Measurements from ENCODE around the gene AATF. TPM values are rescaled to one million over a fixed set of nuclear protein-coding genes. Genes with fewer than 3 reads are reported as not detected.

AATF gene
- polyA plus RNA-seq, 1 donor from 2014 or later: 12.7 TPM

DNA sequence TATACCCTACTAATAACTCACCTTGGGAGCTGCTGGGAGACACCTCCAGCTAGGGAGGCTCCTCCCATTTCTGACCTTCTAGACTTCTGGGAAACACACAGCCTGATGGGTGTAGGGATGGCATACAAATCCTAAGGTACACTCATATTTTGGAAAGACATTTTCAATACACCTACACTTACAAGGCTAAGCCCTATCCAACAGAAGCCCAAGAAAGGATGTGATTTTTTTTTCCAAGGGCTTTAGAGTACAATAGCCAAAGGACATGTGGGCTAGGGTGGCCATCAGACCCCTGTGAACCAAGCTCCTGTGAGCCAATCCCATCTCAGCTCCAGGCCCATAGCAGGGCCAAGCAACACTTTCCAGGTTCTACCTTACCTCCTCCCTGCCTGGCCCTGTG lies 143.9 kb downstream of the AATF start:
- H3K36me3 ChIP-seq (ENCODE audit: insufficient read depth, low read length): peaks cover 6% of the 10 kb centered on the region
- H4K20me1 ChIP-seq (ENCODE audit: insufficient read depth): no peaks in the 10 kb centered on the region
- H3K9ac ChIP-seq (ENCODE audit: low read length): no peak overlapping the region
- no peaks in the 10 kb centered on the region for H3F3A ChIP-seq (ENCODE audit: insufficient read depth, low read length, poor library complexity, severe bottlenecking)
- no peaks in the 10 kb centered on the region for H3K27me3 ChIP-seq (ENCODE audit: insufficient read depth, low read depth, low read length)
- no peak overlapping the region for H2AFZ ChIP-seq (ENCODE audit: low read depth, low read length)
- H3K9me3 ChIP-seq (ENCODE audit: low read length): no peaks in the 10 kb centered on the region
- no peak overlapping the region for H3K4me2 ChIP-seq (ENCODE audit: low read length)
- no peak overlapping the region for H3K4me3 ChIP-seq (ENCODE audit: low read length)
- H3K27ac ChIP-seq (ENCODE audit: low read length): no peak overlapping the region
- no peaks in the 10 kb centered on the region for H3K79me2 ChIP-seq (replicated peaks; ENCODE audit: insufficient read depth, low read length)
- no peaks in the 10 kb centered on the region for H3K9me2 ChIP-seq (ENCODE audit: insufficient read depth, low read length)
- TF ChIP-seq, protein P1, sequence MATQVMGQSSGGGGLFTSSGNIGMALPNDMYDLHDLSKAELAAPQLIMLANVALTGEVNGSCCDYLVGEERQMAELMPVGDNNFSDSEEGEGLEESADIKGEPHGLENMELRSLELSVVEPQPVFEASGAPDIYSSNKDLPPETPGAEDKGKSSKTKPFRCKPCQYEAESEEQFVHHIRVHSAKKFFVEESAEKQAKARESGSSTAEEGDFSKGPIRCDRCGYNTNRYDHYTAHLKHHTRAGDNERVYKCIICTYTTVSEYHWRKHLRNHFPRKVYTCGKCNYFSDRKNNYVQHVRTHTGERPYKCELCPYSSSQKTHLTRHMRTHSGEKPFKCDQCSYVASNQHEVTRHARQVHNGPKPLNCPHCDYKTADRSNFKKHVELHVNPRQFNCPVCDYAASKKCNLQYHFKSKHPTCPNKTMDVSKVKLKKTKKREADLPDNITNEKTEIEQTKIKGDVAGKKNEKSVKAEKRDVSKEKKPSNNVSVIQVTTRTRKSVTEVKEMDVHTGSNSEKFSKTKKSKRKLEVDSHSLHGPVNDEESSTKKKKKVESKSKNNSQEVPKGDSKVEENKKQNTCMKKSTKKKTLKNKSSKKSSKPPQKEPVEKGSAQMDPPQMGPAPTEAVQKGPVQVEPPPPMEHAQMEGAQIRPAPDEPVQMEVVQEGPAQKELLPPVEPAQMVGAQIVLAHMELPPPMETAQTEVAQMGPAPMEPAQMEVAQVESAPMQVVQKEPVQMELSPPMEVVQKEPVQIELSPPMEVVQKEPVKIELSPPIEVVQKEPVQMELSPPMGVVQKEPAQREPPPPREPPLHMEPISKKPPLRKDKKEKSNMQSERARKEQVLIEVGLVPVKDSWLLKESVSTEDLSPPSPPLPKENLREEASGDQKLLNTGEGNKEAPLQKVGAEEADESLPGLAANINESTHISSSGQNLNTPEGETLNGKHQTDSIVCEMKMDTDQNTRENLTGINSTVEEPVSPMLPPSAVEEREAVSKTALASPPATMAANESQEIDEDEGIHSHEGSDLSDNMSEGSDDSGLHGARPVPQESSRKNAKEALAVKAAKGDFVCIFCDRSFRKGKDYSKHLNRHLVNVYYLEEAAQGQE (IDR thresholded peaks at IDR 0.05; ENCODE audit: borderline replicate concordance): no peak
- TF ChIP-seq RAD21 (conservative IDR thresholded peaks at IDR 0.05): no peak
- no peak for TF ChIP-seq EZH2 (IDR thresholded peaks at IDR 0.05; ENCODE audit: borderline replicate concordance, insufficient read depth, low read length, poor library complexity, severe bottlenecking)
- no peak for TF ChIP-seq EP300 (conservative IDR thresholded peaks at IDR 0.05; ENCODE audit: poor library complexity, severe bottlenecking)
- no peak for TF ChIP-seq MXI1 (conservative IDR thresholded peaks at IDR 0.05; ENCODE audit: poor library complexity, severe bottlenecking)
- no peak for TF ChIP-seq SMC3 (conservative IDR thresholded peaks at IDR 0.05; ENCODE audit: poor library complexity)
- TF ChIP-seq, protein P2, sequence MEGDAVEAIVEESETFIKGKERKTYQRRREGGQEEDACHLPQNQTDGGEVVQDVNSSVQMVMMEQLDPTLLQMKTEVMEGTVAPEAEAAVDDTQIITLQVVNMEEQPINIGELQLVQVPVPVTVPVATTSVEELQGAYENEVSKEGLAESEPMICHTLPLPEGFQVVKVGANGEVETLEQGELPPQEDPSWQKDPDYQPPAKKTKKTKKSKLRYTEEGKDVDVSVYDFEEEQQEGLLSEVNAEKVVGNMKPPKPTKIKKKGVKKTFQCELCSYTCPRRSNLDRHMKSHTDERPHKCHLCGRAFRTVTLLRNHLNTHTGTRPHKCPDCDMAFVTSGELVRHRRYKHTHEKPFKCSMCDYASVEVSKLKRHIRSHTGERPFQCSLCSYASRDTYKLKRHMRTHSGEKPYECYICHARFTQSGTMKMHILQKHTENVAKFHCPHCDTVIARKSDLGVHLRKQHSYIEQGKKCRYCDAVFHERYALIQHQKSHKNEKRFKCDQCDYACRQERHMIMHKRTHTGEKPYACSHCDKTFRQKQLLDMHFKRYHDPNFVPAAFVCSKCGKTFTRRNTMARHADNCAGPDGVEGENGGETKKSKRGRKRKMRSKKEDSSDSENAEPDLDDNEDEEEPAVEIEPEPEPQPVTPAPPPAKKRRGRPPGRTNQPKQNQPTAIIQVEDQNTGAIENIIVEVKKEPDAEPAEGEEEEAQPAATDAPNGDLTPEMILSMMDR (IDR thresholded peaks at IDR 0.05; ENCODE audit: poor library complexity, severe bottlenecking): no peak
- no peak for TF ChIP-seq POLR2AphosphoS5 (IDR thresholded peaks at IDR 0.05)
- no peak for TF ChIP-seq TAF1 (IDR thresholded peaks at IDR 0.05; ENCODE audit: low read depth)

DNA sequence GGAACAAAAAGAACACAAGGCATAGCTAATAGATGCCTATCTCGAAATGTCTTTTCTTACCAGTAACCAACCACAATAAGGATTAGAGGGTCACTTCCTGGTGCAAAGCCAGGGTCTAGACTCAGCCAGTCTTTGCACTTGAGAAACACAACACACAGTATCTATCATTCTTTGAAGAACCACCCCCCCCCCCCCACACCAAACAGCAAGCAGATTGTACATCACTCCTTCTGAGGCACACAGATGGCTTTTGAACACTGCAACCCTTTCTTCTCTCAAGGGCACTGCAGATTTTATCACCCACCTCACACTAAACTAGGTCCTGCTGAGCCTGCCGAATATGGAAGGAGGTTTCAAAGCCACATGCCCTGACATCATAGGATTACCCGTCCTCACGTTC lies 145.6 kb downstream of the AATF start:
- TF ChIP-seq EZH2 (IDR thresholded peaks at IDR 0.05; ENCODE audit: borderline replicate concordance, insufficient read depth, low read length, poor library complexity, severe bottlenecking) (no peak), POLR2AphosphoS5 (IDR thresholded peaks at IDR 0.05) (no peak), EP300 (conservative IDR thresholded peaks at IDR 0.05; ENCODE audit: poor library complexity, severe bottlenecking) (no peak), SMC3 (conservative IDR thresholded peaks at IDR 0.05; ENCODE audit: poor library complexity) (no peak), MXI1 (conservative IDR thresholded peaks at IDR 0.05; ENCODE audit: poor library complexity, severe bottlenecking) (no peak)
- TF ChIP-seq, protein P2 (IDR thresholded peaks at IDR 0.05; ENCODE audit: poor library complexity, severe bottlenecking): no peak
- TF ChIP-seq, protein P1 (IDR thresholded peaks at IDR 0.05; ENCODE audit: borderline replicate concordance): no peak
- no peaks in the 10 kb centered on the region for H3K9me2 ChIP-seq (ENCODE audit: insufficient read depth, low read length)
- H3K27ac ChIP-seq (ENCODE audit: low read length): no peak overlapping the region

More for the DNA sequence above, 145.6 kb downstream of the AATF start:
- H3F3A ChIP-seq (ENCODE audit: insufficient read depth, low read length, poor library complexity, severe bottlenecking): no peaks in the 10 kb centered on the region
- no peaks in the 10 kb centered on the region for H3K79me2 ChIP-seq (replicated peaks; ENCODE audit: insufficient read depth, low read length)
- H3K4me2 ChIP-seq (ENCODE audit: low read length): no peak overlapping the region
- no peaks in the 10 kb centered on the region for H3K9me3 ChIP-seq (ENCODE audit: low read length)
- no peak overlapping the region for H3K4me3 ChIP-seq (ENCODE audit: low read length)
- no peak overlapping the region for H2AFZ ChIP-seq (ENCODE audit: low read depth, low read length)
- H3K9ac ChIP-seq (ENCODE audit: low read length): no peak overlapping the region
- H3K36me3 ChIP-seq (ENCODE audit: insufficient read depth, low read length): peaks cover 5% of the 10 kb centered on the region
- H3K27me3 ChIP-seq (ENCODE audit: insufficient read depth, low read depth, low read length): no peaks in the 10 kb centered on the region
- no peaks in the 10 kb centered on the region for H4K20me1 ChIP-seq (ENCODE audit: insufficient read depth)
